PFSK-1 (cell line): ENCODE results near the gene CKAP2L.

Source experiments
- POLR2AphosphoS5 ChIP-seq: IDR thresholded peaks from 2 replicates; pipeline ENCODE4 v1.6.1; 2012; ENCODE audit warnings: low read depth, mild to moderate bottlenecking, control low read depth, low read length, moderate library complexity
- TF ChIP-seq, protein P1 (sequence below), 2 experiments: IDR thresholded peaks; 2 replicates each; pipeline versions ENCODE4 v1.6.1 to v1.8.0; 2011 to 2012; ENCODE audit warnings: low read depth in 2 of 2, low read length in 2 of 2, control low read depth in 1 of 2, inconsistent platforms in 1 of 2, mild to moderate bottlenecking in 1 of 2, moderate library complexity in 1 of 2; ENCODE audit not compliant: insufficient read depth in 1 of 2

DNA sequence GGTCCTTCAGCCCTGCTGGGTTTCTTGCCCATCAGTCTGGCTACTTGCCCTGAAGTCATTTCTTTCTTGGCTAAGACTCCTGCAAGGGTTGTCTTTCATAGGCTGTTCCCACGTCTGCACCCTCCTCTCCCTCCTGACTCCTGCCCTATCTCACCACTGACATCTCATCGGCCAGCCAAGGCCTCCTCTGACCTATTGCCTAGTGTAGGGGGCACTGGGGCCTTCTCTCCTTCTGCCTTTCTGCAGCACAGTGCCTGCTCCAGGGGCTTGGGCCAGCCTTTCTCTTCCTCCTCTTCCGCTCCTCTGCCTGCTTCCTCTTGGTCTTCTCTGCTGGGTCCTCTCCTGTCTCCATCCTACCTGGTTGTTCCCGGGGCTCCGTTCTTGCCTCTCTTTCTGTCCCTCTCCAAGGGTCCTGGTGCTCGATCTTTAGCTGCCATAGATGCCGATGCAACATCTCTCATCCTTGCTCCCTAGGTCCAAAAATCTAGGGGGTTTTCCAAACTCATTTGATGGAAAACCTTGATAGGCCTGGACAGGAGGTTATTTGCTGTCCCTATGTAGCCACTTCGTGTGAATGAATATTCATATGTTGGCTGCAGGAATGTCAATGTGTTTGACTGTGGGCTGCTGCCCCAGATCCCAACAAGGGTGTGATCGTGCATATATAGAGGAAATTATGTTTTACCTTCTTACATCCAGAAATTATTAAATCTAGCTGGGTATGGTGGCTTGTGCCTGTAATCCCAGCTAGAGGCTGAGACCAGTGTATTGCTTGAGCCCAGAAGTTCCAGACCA lies 53.3 kb downstream of the CKAP2L start:
- TF ChIP-seq, protein P1, sequence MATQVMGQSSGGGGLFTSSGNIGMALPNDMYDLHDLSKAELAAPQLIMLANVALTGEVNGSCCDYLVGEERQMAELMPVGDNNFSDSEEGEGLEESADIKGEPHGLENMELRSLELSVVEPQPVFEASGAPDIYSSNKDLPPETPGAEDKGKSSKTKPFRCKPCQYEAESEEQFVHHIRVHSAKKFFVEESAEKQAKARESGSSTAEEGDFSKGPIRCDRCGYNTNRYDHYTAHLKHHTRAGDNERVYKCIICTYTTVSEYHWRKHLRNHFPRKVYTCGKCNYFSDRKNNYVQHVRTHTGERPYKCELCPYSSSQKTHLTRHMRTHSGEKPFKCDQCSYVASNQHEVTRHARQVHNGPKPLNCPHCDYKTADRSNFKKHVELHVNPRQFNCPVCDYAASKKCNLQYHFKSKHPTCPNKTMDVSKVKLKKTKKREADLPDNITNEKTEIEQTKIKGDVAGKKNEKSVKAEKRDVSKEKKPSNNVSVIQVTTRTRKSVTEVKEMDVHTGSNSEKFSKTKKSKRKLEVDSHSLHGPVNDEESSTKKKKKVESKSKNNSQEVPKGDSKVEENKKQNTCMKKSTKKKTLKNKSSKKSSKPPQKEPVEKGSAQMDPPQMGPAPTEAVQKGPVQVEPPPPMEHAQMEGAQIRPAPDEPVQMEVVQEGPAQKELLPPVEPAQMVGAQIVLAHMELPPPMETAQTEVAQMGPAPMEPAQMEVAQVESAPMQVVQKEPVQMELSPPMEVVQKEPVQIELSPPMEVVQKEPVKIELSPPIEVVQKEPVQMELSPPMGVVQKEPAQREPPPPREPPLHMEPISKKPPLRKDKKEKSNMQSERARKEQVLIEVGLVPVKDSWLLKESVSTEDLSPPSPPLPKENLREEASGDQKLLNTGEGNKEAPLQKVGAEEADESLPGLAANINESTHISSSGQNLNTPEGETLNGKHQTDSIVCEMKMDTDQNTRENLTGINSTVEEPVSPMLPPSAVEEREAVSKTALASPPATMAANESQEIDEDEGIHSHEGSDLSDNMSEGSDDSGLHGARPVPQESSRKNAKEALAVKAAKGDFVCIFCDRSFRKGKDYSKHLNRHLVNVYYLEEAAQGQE (IDR thresholded peaks at IDR 0.05; ENCODE audit: insufficient read depth in 1 of 2, low read depth in 2 of 2, low read length in 2 of 2) = no peak
- TF ChIP-seq POLR2AphosphoS5 = no peak
